Measurements from ENCODE around the gene PROM1.

Gene PROM1

DNA sequence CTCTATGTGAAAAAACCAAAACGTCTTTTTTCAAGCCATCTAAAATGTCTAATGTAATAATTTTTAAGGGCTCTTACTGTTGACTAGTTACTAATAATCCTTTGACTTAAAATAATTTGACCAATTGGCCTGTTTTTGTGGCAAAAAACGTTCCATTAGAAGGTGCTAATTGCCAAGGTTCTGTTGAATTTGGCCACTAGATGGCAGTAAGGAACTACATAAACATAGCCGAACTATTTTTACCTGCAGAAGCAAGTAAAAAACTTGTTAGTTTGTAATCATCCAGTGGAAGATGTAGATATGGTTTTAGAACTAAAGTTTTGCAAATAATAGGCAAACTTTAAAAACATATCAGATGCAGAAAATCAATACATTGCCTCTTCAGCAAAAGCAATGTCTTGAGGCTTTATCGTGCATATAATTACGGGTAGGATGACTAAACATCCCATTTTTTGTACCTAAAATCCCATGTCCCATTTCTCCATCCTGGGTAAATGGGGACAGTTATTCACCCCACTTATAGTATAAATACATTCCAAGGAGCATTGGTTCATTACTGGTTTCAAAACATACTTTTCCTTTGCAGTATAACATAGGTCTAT is 57.6 kb downstream of the PROM1 start:
- DNase-seq (ENCODE audit: low read depth): no peak

DNA sequence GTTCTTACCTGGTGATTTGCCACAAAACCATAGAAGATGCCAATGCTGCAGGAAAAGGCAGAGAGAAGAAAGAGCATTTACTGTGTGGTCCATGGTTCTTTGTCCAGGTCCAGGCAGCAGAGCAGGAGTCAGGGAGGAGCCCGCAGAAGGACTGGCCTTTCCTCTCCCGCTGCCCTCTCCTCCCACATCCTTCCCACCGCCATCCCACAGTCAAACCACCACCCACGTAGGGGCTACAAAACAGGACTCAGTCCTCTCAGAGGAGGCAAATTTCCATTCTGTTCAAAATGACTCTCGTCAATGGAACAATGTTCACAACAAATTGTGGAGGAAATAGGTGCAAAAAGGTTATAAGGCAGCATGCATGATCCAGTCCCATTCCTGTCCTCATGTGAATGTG is 58.6 kb downstream of the PROM1 start:
- no peak for DNase-seq (ENCODE audit: low read depth)

DNA sequence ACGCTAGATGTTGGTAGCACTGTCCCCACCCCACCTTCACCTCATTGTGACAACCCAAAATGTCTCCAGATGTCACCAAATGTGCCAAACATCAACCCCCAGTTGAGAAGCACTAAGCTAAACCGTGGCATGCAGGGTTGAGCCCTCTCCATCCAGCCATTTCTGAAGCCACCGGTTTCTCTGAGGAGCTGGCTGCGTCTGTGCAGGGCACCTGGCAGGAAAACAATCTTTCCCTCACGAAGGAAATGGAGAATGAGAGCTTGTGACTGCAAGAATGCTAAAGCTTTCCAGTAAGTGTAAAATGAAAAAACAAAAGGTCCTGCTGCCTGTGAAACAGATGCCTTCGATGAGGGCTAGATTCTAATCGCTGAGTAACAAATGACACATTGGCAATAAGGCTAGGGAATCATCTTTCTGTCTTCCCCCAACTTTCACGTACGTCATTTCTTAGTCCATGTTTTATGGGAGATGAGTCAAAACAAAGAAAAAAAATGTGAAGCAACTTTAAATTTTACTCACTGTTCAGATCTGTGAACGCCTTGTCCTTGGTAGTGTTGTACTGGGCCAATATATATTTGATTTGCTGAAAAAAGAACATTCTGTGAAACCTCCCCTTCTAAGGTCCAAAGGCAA is 59.9 kb downstream of the PROM1 start:
- no peak for DNase-seq (ENCODE audit: low read depth)

DNA sequence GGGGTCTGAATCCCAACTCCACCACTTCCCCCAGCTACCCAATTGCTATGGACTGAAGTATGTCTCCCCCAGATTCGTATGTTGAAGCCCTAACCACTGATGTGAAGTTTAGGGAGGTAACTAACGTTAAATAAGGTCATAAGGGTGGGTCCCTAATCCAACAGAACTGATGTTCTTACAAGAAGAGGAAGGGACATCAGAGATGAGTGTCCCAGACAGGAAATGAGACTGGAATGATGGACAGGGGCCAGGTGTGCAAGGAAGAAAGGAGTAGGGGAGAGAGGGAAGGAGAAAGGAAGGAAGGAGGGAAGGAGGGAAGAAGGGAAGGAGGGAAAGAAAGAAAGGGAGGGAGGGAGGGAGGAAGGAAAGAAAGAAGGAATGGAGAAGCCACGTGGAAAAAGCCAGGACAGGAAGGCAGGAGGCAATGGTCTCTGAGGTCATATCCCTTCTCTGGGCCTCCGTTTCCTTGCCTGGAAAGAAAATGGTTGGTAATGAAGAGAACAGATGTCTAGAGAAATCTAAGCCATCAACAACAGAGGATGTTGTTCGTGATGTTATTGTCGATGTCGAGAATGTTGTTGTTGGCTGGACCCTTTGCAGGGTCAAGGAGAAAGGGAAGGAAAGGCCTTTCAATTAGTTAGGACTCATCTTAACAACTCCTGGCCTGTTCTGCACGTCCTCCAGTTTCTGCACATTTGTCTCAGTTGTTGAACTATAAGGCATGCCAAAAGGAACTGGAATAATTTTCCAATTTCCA is 61.8 kb downstream of the PROM1 start:
- no peak for DNase-seq (ENCODE audit: low read depth)

DNA sequence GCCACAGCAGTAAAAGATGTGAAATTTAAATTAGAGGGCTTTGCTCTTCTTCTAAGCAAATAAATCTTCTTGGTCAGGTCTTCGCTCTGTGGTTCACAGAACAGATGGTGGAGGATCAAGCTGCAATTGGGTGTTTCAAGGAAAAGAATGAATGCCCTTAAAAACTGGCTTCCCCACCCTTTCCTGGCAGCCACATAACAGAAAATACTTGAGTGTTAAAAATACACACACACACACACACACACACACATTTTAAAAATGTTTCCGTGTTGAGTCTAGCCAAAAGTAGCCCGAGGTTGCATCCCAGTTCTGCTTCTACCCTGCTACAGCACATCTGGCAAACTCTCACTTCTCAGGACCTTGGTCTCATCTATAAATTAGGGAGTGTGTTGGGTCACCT is 64.2 kb downstream of the PROM1 start:
- DNase-seq (ENCODE audit: low read depth): no peak

DNA sequence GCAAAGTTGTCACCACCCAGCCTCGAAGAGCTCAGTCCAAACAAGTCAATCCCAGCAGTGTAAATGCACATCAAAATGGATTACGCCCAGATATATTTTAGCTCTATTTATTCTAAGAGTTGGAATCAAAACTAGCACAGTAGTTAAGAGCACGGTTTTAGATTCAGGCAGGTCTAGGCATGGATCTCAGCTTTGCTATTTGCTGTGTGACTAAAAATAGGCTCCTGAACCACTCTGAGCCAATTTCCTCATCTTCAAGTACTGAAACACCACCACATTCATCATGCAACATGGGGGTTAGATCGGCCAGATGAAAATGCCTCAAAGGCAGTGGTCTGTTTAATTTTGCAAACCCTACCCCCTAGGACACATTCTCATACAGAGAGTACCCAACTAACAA is 65.0 kb downstream of the PROM1 start:
- DNase-seq (ENCODE audit: low read depth): no peak

DNA sequence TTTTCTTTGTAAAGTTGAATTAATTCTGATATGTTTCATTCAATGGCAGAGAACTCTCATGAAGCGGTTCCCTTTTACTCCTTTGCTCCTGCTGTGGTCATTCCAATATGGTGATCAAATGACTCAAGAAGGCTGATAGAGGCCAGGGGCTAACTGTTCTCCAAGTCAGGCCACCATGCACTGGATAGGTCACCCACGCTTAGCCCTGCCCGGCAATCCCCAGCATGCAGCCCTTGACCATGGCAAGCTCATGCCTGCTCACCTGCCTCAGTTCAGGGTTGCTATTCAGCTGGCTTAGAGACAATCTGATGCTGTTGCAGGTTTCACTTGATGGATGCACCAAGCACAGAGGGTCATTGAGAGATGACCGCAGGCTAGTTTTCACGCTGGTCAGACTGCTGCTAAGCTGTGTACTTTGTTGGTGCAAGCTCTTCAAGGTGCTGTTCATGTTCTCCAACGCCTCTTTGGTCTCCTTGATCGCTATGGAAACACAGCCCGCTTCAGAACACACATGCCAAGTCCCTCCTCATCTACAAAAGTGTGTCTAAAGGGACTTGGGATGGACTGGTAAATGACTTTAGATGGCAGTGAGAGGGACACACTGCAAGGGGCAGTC is 65.7 kb downstream of the PROM1 start:
- no peak for DNase-seq (ENCODE audit: low read depth)

DNA sequence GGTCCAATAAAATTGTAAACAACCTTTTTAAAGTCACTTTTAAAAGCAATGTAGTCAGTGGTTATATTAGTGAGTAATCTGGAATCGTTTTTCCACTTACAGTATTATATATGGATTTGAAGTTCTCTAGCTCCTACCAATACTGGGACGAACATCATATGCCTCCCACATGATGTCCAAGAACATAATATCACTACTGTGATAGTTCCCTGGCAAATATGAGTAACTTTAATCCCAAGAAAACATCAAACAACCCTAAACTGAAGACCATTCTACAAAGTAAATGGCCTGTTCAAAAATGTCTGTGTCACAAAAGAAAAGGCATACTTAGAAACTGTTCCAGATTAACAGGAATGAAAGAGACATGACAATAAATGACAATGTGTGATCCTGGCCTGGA is 67.3 kb downstream of the PROM1 start:
- DNase-seq (ENCODE audit: low read depth): no peak

DNA sequence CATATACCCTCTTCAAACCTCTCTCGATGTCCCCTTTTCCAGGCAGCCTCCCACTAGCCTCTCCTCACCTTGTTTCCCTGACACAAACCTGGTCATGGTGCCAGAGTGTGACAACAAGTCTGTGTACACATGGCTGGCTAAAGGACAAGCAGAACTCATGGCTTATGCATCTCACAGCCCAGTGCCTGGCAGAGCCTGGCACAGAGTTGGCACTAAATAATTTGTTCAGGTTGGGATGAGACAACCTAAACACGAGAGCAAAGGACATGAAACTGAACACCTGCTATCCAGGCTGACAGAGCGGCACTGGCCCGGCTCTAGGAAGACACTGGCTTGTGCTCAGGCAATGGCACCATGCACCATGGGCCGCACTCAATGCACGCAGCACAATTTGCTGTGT is 72.7 kb downstream of the PROM1 start:
- no peak for DNase-seq (ENCODE audit: low read depth)

DNA sequence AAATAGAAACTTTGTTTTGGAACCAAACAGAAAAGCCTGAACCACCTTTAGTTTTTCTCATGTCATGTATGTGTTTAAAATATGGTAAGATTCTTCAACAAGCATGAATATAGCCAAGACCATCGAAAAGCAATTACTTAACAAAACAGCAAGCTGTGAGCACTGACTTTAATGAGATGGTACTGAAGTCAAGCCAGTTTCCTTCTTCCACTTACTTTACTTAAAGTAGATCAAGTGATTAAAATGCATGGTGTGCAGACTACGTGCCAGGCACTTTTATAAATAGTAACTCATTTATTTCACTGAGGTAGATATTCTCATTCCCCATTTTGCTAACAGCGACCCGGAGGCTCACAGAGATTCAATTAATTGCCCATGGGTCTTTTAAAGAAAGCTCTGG is 74.7 kb downstream of the PROM1 start:
- DNase-seq (ENCODE audit: low read depth): no peak

DNA sequence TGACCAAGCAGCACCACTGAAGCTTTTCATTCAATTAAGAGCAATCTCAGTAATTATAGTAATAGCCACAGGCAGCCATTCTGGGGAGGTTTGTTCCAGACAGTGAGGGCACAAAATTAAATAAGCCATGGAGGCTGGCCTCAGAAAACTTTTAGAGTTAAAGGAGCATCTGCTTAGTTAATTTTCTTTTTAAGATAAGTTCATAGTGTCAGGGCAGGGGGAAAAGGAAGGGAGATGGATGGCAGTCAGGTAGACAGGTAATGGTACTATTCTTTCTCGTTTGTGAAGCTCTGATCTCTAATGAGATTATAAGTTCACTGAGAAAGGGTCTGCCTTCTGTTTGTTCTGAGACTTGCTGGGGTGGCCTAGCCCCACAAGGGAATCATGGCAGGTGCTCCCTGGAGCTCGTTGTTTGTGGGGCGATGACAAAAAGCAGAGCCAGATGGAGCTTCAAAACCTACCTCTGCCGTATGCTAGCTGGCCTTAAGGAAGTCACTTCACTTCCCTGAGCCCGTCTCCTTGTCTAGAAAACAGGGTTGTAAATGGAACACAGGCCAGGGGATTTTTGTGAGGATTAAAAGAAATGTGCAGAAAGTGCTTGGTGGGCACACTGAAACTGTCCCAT is 76.2 kb downstream of the PROM1 start:
- DNase-seq (ENCODE audit: low read depth): no peak

DNA sequence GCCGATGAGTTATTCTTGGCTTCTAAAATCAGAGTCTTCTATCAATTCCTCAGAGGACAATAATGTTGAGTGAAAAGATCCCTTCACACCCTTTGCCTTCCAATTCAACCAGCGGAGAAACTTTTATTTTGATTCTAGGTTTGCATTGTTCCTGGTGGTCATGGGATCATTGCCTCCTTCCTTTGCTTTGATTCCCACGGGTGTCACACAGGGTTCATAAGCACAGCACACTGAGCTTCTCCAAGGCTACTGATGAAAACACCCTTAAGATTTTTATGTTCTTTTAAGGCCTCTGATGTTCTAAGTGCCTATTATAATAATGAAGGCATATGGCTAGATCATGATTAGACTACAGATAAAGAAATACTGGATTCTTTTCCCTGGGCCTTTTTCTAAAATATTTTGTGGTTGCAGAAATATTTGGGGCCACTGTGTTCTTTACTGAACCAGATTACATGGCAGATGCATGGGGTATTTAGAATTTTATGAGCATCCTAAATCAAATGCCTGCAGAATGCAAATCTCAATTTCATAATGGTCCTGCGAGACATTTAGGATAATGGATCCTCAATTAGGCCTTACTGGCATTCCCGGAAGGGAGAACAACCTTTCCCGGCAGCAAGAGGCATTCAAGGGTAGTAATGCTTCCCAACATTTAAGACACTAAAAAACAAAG is 76.9 kb downstream of the PROM1 start:
- DNase-seq (ENCODE audit: low read depth): no peak

DNA sequence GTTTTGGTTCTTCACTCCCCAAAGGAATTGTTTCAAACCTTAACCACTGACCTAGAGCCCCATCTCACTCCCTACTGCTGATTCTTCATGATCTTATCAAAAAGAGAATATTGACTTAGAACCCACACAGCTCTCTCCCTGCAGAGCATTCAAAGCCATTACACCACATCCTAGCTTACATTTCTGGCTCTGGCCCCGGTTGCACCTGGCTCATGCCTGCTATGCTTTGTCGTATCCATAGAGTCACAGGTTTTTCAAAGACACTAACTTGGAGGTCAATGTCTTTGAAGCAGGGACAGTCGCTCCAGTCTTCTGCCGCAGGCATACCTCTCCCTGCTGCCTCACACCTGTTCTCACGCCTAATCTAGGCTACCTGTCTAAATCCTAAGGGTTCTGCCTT is 78.1 kb downstream of the PROM1 start:
- DNase-seq (ENCODE audit: low read depth): no peak

DNA sequence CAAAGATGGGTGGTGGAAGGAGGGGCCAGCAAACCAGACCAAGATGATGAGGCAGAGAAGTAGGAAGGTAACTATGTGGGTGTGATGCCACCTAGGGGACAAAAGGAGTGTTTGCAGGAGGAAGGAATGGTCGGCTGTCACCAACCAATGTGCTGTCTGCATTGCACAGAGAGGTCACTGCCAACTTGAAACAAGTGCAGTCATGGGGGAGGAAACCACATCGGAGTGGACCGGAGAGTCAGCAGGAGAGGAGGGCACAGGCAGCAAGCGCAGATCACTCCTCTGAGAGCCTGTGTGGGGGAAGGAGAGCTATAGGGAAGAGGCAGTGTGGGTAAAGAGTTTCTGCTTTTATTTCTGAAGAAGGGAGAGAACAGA is 82.4 kb downstream of the PROM1 start:
- DNase-seq (ENCODE audit: low read depth): peak; percentile 8

DNA sequence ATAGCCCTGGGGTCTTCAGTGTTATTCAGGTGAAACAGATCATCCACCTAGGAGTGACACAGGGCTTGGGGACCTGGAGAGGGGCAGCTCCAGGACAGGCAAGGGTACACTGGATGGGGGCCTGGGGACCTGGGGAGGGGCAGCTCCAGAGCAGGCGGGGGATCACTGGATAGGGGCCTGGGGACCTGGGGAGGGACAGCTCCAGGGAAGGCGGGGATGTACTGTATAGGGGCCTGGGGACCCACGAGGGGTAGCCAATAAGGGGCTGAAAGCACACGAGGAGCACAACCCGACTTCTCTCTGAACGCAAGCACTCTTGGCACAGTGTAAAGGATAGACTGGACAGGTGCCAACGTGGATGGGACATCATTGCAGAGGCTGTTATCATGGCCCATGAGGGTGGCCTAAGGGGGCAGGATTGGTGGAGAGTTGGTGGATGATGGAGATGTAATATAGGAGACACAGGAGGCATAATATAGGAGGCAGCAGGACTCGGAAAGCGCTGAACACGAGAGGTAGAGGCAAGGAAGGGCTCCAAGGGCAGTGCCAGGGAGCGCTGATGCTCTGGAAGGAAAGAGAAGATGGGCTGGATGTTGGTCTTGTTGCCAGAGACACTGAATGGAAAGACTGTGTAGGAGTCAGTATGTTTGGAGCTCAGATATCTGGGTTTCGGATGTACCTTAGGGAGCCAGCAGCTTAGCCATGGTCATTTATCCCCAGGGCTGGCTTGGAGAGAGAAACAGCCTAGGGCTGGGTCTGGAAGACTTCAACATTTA is 82.9 kb downstream of the PROM1 start:
- DNase-seq (ENCODE audit: low read depth): no peak

DNA sequence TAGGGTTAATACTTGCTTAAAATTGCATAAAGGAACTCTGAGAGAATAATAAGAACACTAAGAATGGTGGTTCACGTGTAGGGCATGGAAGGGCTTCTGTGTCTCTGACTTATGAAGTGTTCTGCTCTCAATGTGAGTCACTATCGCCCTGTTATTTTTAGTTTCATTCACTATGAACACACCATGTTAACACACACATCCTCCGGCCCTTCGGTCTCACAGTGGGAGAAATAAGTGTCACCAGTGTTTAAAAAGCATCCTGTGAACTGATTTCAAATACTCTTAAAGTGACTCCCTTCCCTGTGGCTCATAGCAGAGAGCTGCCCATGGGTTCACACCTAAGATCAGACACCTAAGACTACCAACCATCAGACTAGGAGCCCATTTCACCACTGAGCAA is 87.0 kb downstream of the PROM1 start:
- DNase-seq (ENCODE audit: low read depth): no peak

DNA sequence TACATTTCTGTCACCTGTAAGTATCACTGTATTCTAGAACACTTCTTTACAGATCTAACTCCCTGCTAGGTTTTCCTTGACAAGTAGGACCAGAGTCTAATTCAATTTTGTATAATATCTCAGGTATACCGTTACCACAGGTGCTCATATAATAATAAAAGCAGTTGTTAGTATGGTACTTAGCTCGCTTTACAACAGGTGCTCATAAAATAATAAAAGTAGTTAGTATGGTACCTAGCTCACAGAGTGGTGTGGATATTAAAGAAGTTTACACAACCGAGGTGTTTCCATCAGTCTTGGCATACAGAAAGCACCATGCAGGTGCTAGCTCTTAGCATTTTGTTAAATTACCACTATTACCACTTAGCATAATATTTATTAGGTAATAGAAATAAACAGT is 88.0 kb downstream of the PROM1 start:
- DNase-seq (ENCODE audit: low read depth): no peak

DNA sequence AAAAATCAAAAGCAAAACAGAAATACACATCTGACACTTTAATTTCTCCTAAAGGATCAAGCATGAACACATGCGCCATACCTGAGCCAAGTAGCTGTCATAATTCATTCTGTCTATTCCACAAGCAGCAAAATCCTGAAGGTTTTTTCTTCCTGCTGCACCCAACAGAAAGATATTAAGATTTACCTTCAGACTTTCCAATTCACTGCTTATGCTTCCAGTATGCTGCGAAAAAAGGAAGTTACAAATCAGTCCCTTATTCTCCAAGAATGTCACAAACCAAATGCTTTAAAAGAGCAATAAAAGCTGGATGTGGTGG is 91.7 kb downstream of the PROM1 start:
- DNase-seq (ENCODE audit: low read depth): no peak

DNA sequence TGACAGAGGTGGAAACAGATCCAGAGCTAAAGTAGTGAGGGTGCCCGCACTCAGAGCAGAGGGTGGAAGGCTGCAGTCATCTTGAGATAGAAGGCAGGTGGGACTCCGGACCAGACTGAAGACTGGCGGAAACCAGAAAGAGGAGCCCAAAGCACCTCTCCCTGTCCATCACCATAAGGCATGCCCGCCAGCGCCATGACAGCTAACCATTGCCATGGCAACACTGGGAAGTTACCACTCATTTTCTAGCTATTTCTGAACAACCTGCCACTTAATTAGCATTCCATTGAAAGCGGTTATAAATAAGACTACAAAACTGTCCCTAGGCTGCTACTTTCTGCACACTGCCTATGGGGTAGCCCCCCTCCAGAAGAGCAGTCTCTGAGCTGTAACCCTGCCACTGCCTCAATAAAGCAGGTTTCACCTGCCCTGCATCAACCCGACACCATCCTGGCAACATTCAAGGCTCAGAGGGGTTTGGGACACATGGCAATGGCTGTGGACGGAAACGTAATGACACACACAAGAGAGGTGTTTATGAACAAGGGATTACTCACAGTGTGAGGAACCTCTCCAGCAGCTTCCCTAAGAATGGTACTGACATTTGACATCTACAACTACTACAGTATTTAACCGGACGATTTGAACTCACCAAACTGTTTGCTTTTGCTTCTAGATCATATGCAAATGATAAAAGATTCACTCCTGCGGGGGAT is 93.1 kb downstream of the PROM1 start:
- no peak for DNase-seq (ENCODE audit: low read depth)

DNA sequence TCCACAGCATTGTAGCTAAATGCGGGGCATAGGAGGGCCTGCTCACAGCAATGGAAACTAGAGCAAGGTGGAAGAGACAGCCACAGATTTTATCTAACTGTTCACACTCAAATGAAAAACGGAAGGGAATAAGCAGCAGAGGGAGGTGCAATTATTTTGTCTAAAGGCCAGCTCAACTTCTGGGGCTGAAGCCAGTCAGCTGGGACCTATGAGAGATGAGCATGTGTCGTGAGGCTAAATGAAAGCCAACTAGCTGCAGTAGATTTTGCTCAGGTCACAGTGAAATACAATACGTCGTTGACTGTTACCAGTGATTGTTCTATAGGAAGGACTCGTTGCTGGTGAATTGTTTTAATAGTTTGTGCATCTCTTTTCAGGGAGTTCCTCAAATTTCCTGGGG is 94.4 kb downstream of the PROM1 start:
- DNase-seq (ENCODE audit: low read depth): no peak

DNA sequence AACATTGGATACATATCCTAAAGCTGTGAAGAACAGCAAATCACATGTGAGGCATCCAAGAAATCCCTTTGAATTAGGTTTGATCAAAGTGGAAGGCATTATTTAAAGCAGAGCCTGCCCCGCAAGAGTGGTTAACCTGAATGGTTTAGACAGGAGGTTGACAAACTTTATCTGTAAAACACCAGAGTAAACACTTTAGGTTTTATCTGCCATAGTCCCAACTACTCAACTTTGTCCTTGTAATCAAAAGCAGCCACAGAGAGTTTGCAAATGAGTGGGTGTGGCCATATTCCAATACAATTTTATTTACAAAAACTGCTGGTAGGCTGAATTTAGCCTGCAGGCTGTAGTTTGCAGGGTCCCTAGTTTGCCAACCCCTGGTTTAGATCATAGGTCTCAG is 95.6 kb downstream of the PROM1 start:
- DNase-seq (ENCODE audit: low read depth): no peak

All from stimulated activated CD8-positive, alpha-beta memory T cell treated with anti-CD3 and anti-CD28 coated beads, Interleukin-12 subunit alpha, Interleukin-12 subunit beta, amount 100 ng/mL, for 4 hours (primary cell).